A673 (cell line): ENCODE measurements around the gene OSTC. TPM values are rescaled to one million over a fixed set of nuclear protein-coding genes. Genes with fewer than 3 reads are reported as not detected.

ENCODE experiments used
- BruUV-seq: library from RNA; stranded (reverse); fragments of 400-500 nt; replicated peaks from 2 replicates; lab custom pipeline; 2021; lab: Mats Ljungman, UMichigan
- CTCF ChIA-PET: fragments of 300-600 bp; sonication (Branson Sonifier 250); formaldehyde crosslinking; loops from one replicate; lab custom pipeline; 2022; ENCODE audit warnings: antibody characterized with exemption; lab: Charles Lee
- POLR2A ChIA-PET: fragments of 300-600 bp; sonication (Branson Sonifier 250); formaldehyde crosslinking; loops from one replicate; lab custom pipeline; 2022; ENCODE audit warnings: antibody characterized with exemption; ENCODE audit not compliant: low non-redundant PET; lab: Charles Lee
- DNase-seq: peaks from one replicate; pipeline ENCODE4 v3.0.0-alpha.2; 2015; ENCODE audit warnings: low spot score
- H3K27ac ChIP-seq: fragments of 200-600 bp; sonication (generic); 2 replicates; pipeline ENCODE4 v1.5.1; 2016; ENCODE audit warnings: mixed run types, low read depth, mild to moderate bottlenecking, mixed read lengths, antibody characterized with exemption, low read length; ENCODE audit not compliant: poor library complexity, severe bottlenecking
- H3K27me3 ChIP-seq: fragments of 200-600 bp; sonication (generic); replicated peaks from 2 replicates; pipeline ENCODE4 v1.6.1; 2017; ENCODE audit warnings: mixed run types, low read depth, mild to moderate bottlenecking, mixed read lengths, antibody characterized with exemption, low read length; ENCODE audit not compliant: insufficient read depth, poor library complexity
- H3K36me3 ChIP-seq: fragments of 200-600 bp; sonication (generic); 2 replicates; pipeline ENCODE4 v1.6.1; 2016; ENCODE audit warnings: mixed run types, mild to moderate bottlenecking, mixed read lengths, antibody characterized with exemption, low read length; ENCODE audit not compliant: insufficient read depth, poor library complexity, severe bottlenecking
- H3K4me1 ChIP-seq: fragments of 200-600 bp; sonication (generic); 2 replicates; pipeline ENCODE4 v1.6.1; 2017; ENCODE audit warnings: mixed run types, mild to moderate bottlenecking, mixed read lengths, antibody characterized with exemption, low read length; ENCODE audit not compliant: insufficient read depth, poor library complexity, severe bottlenecking
- H3K4me3 ChIP-seq: fragments of 200-600 bp; sonication (generic); 2 replicates; pipeline ENCODE4 v1.5.1; 2016; ENCODE audit warnings: low read depth, mixed run types, mild to moderate bottlenecking, mixed read lengths, low read length; ENCODE audit not compliant: poor library complexity, severe bottlenecking
- H3K9me3 ChIP-seq: fragments of 200-600 bp; sonication (generic); 2 replicates; pipeline ENCODE4 v1.6.1; 2016; ENCODE audit warnings: mixed run types, low read depth, mild to moderate bottlenecking, mixed read lengths, antibody characterized with exemption, low read length; ENCODE audit not compliant: poor library complexity, severe bottlenecking
- EZH2 ChIP-seq: fragments of 200-600 bp; sonication (generic); IDR thresholded peaks from 2 replicates; pipeline ENCODE4 v1.6.1; 2017; ENCODE audit warnings: borderline replicate concordance, low read depth, mild to moderate bottlenecking, mixed read lengths, antibody characterized with exemption, low read length; ENCODE audit not compliant: poor library complexity, severe bottlenecking
- intact Hi-C: fragments of 100-400 bp; cut with micrococcal nuclease; formaldehyde crosslinking; loops from one replicate; pipeline ENCODE4 v1.10.0; 2022; ENCODE audit not compliant: unreplicated experiment
- total RNA-seq: library from RNA; stranded (reverse); gene quantifications from 2 replicates; pipeline ENCODE4 v1.2.3, GENCODE V29; 2021
- TF ChIP-seq, protein P1 (sequence below): fragments of 300-800, 200-600 bp; sonication (generic); conservative IDR thresholded peaks from 2 replicates; pipeline ENCODE4 v1.5.1; 2017; ENCODE audit warnings: low read depth, mild to moderate bottlenecking, antibody characterized with exemption, low read length, moderate library complexity, mixed read lengths

Gene OSTC
- total RNA-seq, 1 experiment from 2014 or later = 137 TPM

DNA sequence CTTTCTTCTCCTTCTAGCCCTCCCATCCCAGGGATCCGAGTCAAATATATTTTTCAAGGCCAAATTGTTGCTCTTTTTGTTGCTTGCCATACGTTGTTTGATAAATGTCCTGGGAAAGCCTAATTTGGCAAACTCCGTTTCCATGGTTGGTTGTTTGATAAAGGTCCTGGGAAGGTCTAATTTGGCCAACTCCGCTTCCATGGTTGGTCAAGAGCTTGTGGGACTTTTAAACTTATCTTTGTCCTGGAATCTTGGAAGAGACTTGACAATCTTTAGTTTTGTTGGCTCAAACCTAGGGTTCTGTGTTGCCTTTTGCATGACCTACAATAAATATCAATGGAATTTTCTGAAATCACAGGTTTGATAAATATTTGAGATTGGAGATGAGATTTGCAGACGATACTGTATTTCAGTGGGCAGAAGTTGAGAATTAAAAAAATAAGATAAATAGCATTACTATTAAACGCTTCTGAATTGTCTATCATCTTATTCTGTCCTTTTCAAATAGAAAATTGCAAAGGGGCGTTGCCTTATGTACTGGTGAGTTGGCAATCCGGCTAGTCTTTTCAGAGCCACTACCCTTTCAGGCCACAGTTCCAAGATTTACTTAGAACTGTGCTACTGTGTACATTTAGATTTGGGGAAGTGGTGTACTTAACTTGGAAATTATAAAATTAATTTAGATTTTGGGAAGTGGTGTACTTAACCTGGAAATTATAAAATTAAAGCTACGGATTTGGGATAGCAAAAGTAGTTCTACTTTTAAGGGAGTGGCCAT, 804 bp downstream of the OSTC start:
- H3K9me3 ChIP-seq = no peaks in the 10 kb centered on the region
- peaks cover 5% of the 10 kb centered on the region for H3K36me3 ChIP-seq
- H3K4me3 ChIP-seq = peak overlapping the region; percentile 94
- H3K27me3 ChIP-seq = no peaks in the 10 kb centered on the region
- TF ChIP-seq, protein P1, sequence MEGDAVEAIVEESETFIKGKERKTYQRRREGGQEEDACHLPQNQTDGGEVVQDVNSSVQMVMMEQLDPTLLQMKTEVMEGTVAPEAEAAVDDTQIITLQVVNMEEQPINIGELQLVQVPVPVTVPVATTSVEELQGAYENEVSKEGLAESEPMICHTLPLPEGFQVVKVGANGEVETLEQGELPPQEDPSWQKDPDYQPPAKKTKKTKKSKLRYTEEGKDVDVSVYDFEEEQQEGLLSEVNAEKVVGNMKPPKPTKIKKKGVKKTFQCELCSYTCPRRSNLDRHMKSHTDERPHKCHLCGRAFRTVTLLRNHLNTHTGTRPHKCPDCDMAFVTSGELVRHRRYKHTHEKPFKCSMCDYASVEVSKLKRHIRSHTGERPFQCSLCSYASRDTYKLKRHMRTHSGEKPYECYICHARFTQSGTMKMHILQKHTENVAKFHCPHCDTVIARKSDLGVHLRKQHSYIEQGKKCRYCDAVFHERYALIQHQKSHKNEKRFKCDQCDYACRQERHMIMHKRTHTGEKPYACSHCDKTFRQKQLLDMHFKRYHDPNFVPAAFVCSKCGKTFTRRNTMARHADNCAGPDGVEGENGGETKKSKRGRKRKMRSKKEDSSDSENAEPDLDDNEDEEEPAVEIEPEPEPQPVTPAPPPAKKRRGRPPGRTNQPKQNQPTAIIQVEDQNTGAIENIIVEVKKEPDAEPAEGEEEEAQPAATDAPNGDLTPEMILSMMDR = no peak
- TF ChIP-seq EZH2 = no peak
- CTCF ChIA-PET = interaction anchor here (0.5 kb wide), 1 partner anchor 15 kb away, joined by 3 read pairs; no protein-coding TSS in a partner anchor
- DNase-seq = peak; percentile 37
- POLR2A ChIA-PET = interaction anchor here (0.5 kb wide), 1 partner anchor 759 kb away, joined by 6 read pairs; no protein-coding TSS in a partner anchor
- H3K27ac ChIP-seq = peak overlapping the region; percentile 90
- no TSS peak for BruUV-seq
- H3K4me1 ChIP-seq = peaks cover 10% of the 10 kb centered on the region
- intact Hi-C loops = no loop called here

DNA sequence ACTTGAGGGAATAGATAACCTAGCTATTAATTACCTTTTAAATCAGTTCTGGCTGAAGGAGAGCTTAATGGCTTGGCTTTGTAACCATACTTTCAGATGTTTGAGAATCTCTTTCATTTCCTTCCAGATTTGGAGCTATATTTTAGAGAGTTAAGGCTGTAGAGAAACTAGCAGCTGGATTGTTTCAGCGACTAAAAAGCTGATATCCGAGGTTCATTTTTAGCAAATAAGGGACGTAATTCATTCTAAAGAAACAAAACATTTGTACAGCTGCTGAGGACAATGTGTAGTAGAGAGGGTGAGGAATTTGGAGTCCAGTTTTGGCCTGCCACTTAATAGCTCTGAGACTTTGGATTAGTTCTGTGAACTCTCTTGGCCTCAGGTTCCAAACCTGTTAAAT, 12.2 kb downstream of the OSTC start:
- intact Hi-C loops = no loop called here
- TF ChIP-seq, protein P1 = no peak
- no peak for TF ChIP-seq EZH2
- ChIA-PET POLR2A (interaction anchor here (0.6 kb wide), 2 partner anchors 22 to 26 kb away, joined by 5 to 12 read pairs; no protein-coding TSS in a partner anchor), CTCF (no interaction called here)
- Histone ChIP-seq H3K27ac (peak overlapping the region; percentile 14), H3K4me3 (no peak overlapping the region), H3K4me1 (no peaks in the 10 kb centered on the region), H3K9me3 (no peaks in the 10 kb centered on the region), H3K27me3 (no peaks in the 10 kb centered on the region), H3K36me3 (peaks cover 63% of the 10 kb centered on the region)
- no TSS peak for BruUV-seq
- DNase-seq = no peak

DNA sequence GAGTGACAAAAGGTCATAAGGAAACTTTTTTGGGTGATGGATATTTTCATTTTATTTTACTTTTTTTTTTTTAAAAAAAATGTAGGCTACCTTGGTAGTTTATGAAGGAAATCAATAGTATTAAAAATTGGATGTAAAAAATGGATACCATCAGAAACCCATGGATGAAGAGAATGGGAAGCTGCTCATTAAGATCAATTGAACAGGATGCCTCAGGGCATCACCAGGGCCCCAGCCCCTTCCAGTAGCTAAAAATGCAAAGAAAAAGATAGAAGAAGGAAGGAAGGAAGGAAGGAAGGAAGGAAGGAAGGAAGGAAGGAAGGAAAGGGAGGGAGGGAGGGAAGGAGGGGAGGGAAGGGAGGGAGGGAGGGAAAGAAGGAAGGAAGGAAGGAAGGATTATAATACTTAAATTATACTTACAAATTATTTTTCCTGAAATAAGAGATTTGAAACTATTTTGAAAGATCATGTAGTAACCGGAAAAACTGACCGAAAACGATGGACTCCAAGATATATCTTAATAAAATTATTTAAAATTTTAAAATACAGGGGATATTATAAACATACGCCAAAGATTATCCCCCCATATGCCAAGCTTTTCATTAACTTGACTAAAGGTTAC, 24.1 kb downstream of the OSTC start:
- peak; percentile 81 for DNase-seq
- TF ChIP-seq, protein P1 = no peak
- TF ChIP-seq EZH2 = no peak
- no peaks in the 10 kb centered on the region for H3K27me3 ChIP-seq
- no TSS peak for BruUV-seq
- no peak overlapping the region for H3K4me3 ChIP-seq
- H3K9me3 ChIP-seq = no peaks in the 10 kb centered on the region
- H3K36me3 ChIP-seq = peaks cover 15% of the 10 kb centered on the region
- intact Hi-C loops = loop anchor here (10.0 kb wide), 1 partner anchor 620 kb away; no protein-coding TSS in a partner anchor
- ChIA-PET CTCF (interaction anchor here (0.6 kb wide), 1 partner anchor 56 kb away, joined by 3 read pairs; no protein-coding TSS in a partner anchor), POLR2A (no interaction called here)
- H3K27ac ChIP-seq = peak overlapping the region; percentile 83
- H3K4me1 ChIP-seq = peaks cover 34% of the 10 kb centered on the region
